GM12878 (cell line): Measurements from ENCODE around the gene PIP.
"Not testable (repeated sequence)": the region's sequence is repeated elsewhere in the genome, so short reads cannot be mapped to it uniquely, and the experiment has no call there.

ENCODE experiments used
- CBFB ChIP-seq: IDR thresholded peaks from 2 replicates; pipeline ENCODE4 v1.6.1; 2016; ENCODE audit warnings: antibody characterized with exemption, low read depth
- CTCF ChIP-seq, 3 experiments: IDR thresholded peaks in 2 of 3; conservative IDR thresholded peaks in 1 of 3; 2 replicates each; pipeline ENCODE4 v1.5.1; 2011; ENCODE audit warnings: low read depth in 3 of 3, low read length in 3 of 3, mild to moderate bottlenecking in 3 of 3, control low read depth in 2 of 3, moderate library complexity in 2 of 3, inconsistent platforms in 1 of 3, mixed read lengths in 1 of 3; ENCODE audit not compliant: control insufficient read depth in 2 of 3, insufficient read depth in 1 of 3; ENCODE audit errors: extremely low read depth in 1 of 3
- NFYB ChIP-seq: IDR thresholded peaks from 2 replicates; pipeline ENCODE4 v1.6.1; 2011; ENCODE audit warnings: low read depth, mild to moderate bottlenecking, low read length, improper control_type of control experiment, moderate library complexity; ENCODE audit not compliant: insufficient read depth
- POLR2A ChIP-seq: IDR thresholded peaks from 2 replicates; pipeline ENCODE4 v1.6.1; 2011; ENCODE audit warnings: low read depth, mild to moderate bottlenecking, low read length
- POLR2AphosphoS5 ChIP-seq: IDR thresholded peaks from 2 replicates; pipeline ENCODE4 v1.6.1; 2011; ENCODE audit warnings: mild to moderate bottlenecking, low read length, inconsistent platforms
- SRF ChIP-seq, 2 experiments: IDR thresholded peaks; 2 replicates each; pipeline ENCODE4 v1.6.1; 2011; ENCODE audit warnings: low read depth in 2 of 2, low read length in 2 of 2, mild to moderate bottlenecking in 1 of 2, moderate library complexity in 1 of 2

- not testable (repeated sequence) for TF ChIP-seq NFYB; CTCF (IDR thresholded peaks at IDR 0.05 in 2 of 3, conservative IDR thresholded peaks at IDR 0.05 in 1 of 3; ENCODE audit: control insufficient read depth in 2 of 3, extremely low read depth in 1 of 3, insufficient read depth in 1 of 3, low read depth in 3 of 3, low read length in 3 of 3); POLR2A; SRF (IDR thresholded peaks at IDR 0.05; ENCODE audit: low read depth in 2 of 2, low read length in 2 of 2); CBFB; POLR2AphosphoS5
These were observed 32.3 kb upstream of the PIP start for GRCh38 chr7:143099579-143099978.
